K562 (cell line): ENCODE results near the gene ACTN1. TPM values are rescaled to one million over a fixed set of nuclear protein-coding genes. Genes with fewer than 3 reads are reported as not detected.
A peak's percentile ranks its signal among the peaks of the same experiment; 100 is the strongest.

Source experiments
- BRD4 ChIP-seq: fragments of 200-600 bp; sonication (generic); IDR thresholded peaks from 2 replicates; pipeline ENCODE4 v1.6.1; 2017; ENCODE audit warnings: inconsistent platforms
- CBFA2T3 ChIP-seq: fragments of 450-650 bp; IDR thresholded peaks from 2 replicates; pipeline ENCODE4 v1.6.1; 2017
- DNMT1 ChIP-seq: fragments of 450-650 bp; IDR thresholded peaks from 2 replicates; pipeline ENCODE4 v1.6.1; 2016; ENCODE audit warnings: antibody characterized with exemption, mild to moderate bottlenecking
- FOXM1 ChIP-seq, 2 experiments: fragments of 450-650 bp in 1 of 2; sonication (generic) in 1 of 2; formaldehyde crosslinking in 1 of 2; IDR thresholded peaks; 2 replicates each; pipeline versions ENCODE4 v1.6.1 to v1.9.0; 2017 to 2022; ENCODE audit warnings: low read depth in 2 of 2, mild to moderate bottlenecking in 2 of 2, missing genetic modification reagents in 1 of 2, moderate library complexity in 1 of 2
- GTF3C2 ChIP-seq: IDR thresholded peaks from 3 replicates; pipeline ENCODE4 v1.6.1; 2011; ENCODE audit warnings: borderline replicate concordance, mild to moderate bottlenecking, moderate library complexity; ENCODE audit not compliant: insufficient read length; ENCODE audit errors: extremely low read depth
- MAFK ChIP-seq: IDR thresholded peaks from 2 replicates; pipeline ENCODE4 v1.6.1; 2011; ENCODE audit warnings: low read length, improper control_type of control experiment
- MCM7 ChIP-seq, 2 experiments: fragments of 450-650 bp; IDR thresholded peaks; 2 replicates each; pipeline ENCODE4 v1.6.1; 2016 to 2018
- MTA2 ChIP-seq: fragments of 450-650 bp; IDR thresholded peaks from 2 replicates; pipeline ENCODE4 v1.6.1; 2016; ENCODE audit warnings: low read depth
- MXI1 ChIP-seq: IDR thresholded peaks from 2 replicates; pipeline ENCODE4 v1.6.1; 2011; ENCODE audit warnings: low read depth, mild to moderate bottlenecking, improper control_type of control experiment, low read length
- PRPF4 ChIP-seq: fragments of 200-400 bp; formaldehyde crosslinking; IDR thresholded peaks from one replicate; pipeline ENCODE4 v1.6.1; 2017; ENCODE audit warnings: low read length, low read depth, mild to moderate bottlenecking; ENCODE audit not compliant: insufficient read depth, poor library complexity, severe bottlenecking
- PTTG1 ChIP-seq: fragments of 450-650 bp; IDR thresholded peaks from 2 replicates; pipeline ENCODE4 v1.6.1; 2016; ENCODE audit warnings: low read depth, mild to moderate bottlenecking, missing genetic modification characterization, missing compliant biosample characterization
- RBM25 ChIP-seq: fragments of 200-400 bp; formaldehyde crosslinking; IDR thresholded peaks from 2 replicates; pipeline ENCODE4 v1.6.1; 2018; ENCODE audit warnings: low read length, low read depth, moderate library complexity; ENCODE audit not compliant: severe bottlenecking
- TAF9B ChIP-seq: fragments of 450-650 bp; IDR thresholded peaks from 2 replicates; pipeline ENCODE4 v1.6.1; 2018; ENCODE audit warnings: mild to moderate bottlenecking; ENCODE audit not compliant: partially characterized antibody
- TOE1 ChIP-seq, 2 experiments: fragments of 450-650 bp in 1 of 2; sonication (generic) in 1 of 2; formaldehyde crosslinking in 1 of 2; IDR thresholded peaks; 2 replicates each; pipeline versions ENCODE4 v1.7.1 to v1.8.0; 2016 to 2022; ENCODE audit warnings: borderline replicate concordance in 2 of 2, mild to moderate bottlenecking in 2 of 2, antibody characterized with exemption in 1 of 2, inconsistent platforms in 1 of 2, low read depth in 1 of 2, missing genetic modification reagents in 1 of 2, moderate library complexity in 1 of 2
- U2AF2 ChIP-seq: fragments of 200-400 bp; formaldehyde crosslinking; optimal IDR thresholded peaks from 2 replicates; pipeline ENCODE3; 2017; ENCODE audit warnings: low read depth, mild to moderate bottlenecking, low read length
- ZC3H11A ChIP-seq: IDR thresholded peaks from 2 replicates; pipeline ENCODE4 v1.6.1; 2012; ENCODE audit warnings: low read depth, low read length, improper control_type of control experiment
- ZNF124 ChIP-seq: sonication (generic); formaldehyde crosslinking; IDR thresholded peaks from 2 replicates; pipeline ENCODE4 v1.8.1; 2022; ENCODE audit warnings: missing genetic modification reagents
- ZNF583 ChIP-seq: fragments of 250-450 bp; sonication (Bioruptor Pico); IDR thresholded peaks from 2 replicates; pipeline ENCODE4 v1.4.0; 2020
- ZNF584 ChIP-seq: fragments of 200-800 bp; sonication (Bioruptor generic); IDR thresholded peaks from 2 replicates; pipeline ENCODE4 v1.6.1; 2016; ENCODE audit warnings: low read depth, mild to moderate bottlenecking, missing genetic modification characterization, missing compliant biosample characterization
- polyA plus RNA-seq, 8 experiments: library from polyadenylated mRNA; depleted of rRNA in 4 of 8; stranded (reverse) in 5 of 8; unstranded in 3 of 8; fragments of >200 nt; fragmentation: Nextera tagmentation in 2 of 8; fragmentation: Illumina TruSeq in 1 of 8; extraction: Ambion mirVana in 2 of 8; extraction: Trizol in 1 of 8; gene quantifications; 2 replicates each; pipeline versions ENCODE4 v1.2.1 to v1.2.3, GENCODE V29; 2011 to 2014; ENCODE audit warnings: inconsistent platforms in 1 of 8, missing spikeins in 1 of 8
- total RNA-seq, 7 experiments: library from RNA; depleted of rRNA in 6 of 7; stranded (reverse); fragments of >200 nt in 6 of 7; fragmentation: Illumina TruSeq in 2 of 7; extraction: Trizol in 2 of 7; gene quantifications; 2 replicates each; pipeline versions ENCODE4 v1.2.1 to v1.2.3, GENCODE V29; 2011 to 2021; ENCODE audit warnings: low replicate concordance in 1 of 7
- TF ChIP-seq, protein P1 (sequence below): fragments of 200-800 bp; sonication (Bioruptor generic); IDR thresholded peaks from 2 replicates; pipeline ENCODE4 v1.6.1; 2017; ENCODE audit warnings: missing genetic modification characterization, missing compliant biosample characterization
- TF ChIP-seq, protein P2 (sequence below): fragments of 250-450 bp; sonication (Bioruptor Pico); IDR thresholded peaks from 2 replicates; pipeline ENCODE4 v1.5.0; 2020; ENCODE audit warnings: mild to moderate bottlenecking

ACTN1 gene
- total and polyA plus RNA-seq, 9 of the 15 experiments (the other 6 are each of a cell fraction or from before 2014, with no cell fraction given): 2.2 to 67.7 (median 34.5) TPM

DNA sequence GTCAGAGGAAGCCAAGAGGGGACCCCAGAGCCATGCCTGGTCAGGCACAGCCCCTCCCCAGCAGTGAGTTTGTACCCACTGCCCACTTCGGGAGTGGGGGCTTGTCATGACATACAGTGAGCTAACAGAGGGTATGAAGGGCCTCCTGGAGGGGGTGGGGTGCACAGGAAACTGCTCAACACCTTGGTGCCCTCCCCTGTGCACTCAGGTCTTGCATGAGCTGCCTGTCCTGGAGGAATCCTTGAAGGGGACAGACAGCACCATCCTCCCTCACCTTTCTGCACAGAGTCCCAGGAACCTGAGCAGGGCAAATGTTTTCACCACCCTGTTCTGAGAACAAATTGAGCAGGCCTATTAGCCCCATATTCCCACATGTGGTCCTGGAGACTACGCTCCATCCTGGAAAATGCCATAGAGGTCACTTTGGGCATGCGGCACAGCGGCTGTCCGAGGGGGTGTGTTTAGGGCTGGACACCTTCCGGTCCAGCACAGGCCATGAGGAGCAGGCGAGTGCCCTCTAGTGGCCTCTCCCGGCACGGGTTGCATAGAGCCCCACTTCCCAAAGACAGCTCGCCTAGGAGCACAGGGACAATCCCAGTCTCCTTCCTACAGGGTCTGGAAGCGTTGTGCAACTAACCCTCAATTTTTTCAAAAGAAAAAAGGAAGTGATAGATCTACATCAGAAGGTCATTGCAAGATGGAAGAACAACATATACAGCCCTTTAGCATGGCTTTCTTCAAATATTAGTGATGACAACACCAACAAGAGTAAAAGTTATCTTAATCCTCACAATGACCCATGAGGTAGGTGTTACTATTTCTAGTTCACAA lies 154.4 kb downstream of the ACTN1 start (continued):
- no peak for TF ChIP-seq ZNF124 (CRISPR knock-in tag)
- peak; percentile 47; the same call in 1 of the 2 replicates for TF ChIP-seq TOE1 (IDR thresholded peaks at IDR 0.05; ENCODE audit: borderline replicate concordance)
- TF ChIP-seq TOE1 (CRISPR knock-in tag; IDR thresholded peaks at IDR 0.05; ENCODE audit: borderline replicate concordance, low read depth): no peak
- no peak for TF ChIP-seq RBM25
- TF ChIP-seq MAFK: no peak
- no peak for TF ChIP-seq U2AF2
- TF ChIP-seq, protein P1, sequence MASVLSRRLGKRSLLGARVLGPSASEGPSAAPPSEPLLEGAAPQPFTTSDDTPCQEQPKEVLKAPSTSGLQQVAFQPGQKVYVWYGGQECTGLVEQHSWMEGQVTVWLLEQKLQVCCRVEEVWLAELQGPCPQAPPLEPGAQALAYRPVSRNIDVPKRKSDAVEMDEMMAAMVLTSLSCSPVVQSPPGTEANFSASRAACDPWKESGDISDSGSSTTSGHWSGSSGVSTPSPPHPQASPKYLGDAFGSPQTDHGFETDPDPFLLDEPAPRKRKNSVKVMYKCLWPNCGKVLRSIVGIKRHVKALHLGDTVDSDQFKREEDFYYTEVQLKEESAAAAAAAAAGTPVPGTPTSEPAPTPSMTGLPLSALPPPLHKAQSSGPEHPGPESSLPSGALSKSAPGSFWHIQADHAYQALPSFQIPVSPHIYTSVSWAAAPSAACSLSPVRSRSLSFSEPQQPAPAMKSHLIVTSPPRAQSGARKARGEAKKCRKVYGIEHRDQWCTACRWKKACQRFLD (CRISPR knock-in tag): no peak
- TF ChIP-seq PTTG1: no peak
- TF ChIP-seq, protein P2, sequence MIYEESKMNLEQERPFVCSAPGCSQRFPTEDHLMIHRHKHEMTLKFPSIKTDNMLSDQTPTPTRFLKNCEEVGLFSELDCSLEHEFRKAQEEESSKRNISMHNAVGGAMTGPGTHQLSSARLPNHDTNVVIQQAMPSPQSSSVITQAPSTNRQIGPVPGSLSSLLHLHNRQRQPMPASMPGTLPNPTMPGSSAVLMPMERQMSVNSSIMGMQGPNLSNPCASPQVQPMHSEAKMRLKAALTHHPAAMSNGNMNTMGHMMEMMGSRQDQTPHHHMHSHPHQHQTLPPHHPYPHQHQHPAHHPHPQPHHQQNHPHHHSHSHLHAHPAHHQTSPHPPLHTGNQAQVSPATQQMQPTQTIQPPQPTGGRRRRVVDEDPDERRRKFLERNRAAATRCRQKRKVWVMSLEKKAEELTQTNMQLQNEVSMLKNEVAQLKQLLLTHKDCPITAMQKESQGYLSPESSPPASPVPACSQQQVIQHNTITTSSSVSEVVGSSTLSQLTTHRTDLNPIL (CRISPR knock-in tag): no peak
- TF ChIP-seq ZNF584 (CRISPR knock-in tag): no peak
- no peak for TF ChIP-seq ZC3H11A
- TF ChIP-seq GTF3C2: no peak
- no peak for TF ChIP-seq MXI1
- peak; percentile 9 for TF ChIP-seq TAF9B
- no peak for TF ChIP-seq PRPF4
- no peak for TF ChIP-seq DNMT1
- TF ChIP-seq CBFA2T3: no peak
- no peak for TF ChIP-seq ZNF583 (CRISPR knock-in tag)
- no peak for TF ChIP-seq MCM7 (IDR thresholded peaks at IDR 0.05)
- TF ChIP-seq MTA2: no peak
- TF ChIP-seq FOXM1 (IDR thresholded peaks at IDR 0.05; ENCODE audit: low read depth): no peak
- no peak for TF ChIP-seq FOXM1 (CRISPR knock-in tag; IDR thresholded peaks at IDR 0.05; ENCODE audit: low read depth)
- no peak for TF ChIP-seq BRD4
